ENCODE measurements around the gene GABRG3.

Gene GABRG3

GRCh38 chr15:26970712-26971210 is at the start of gene GABRG3:
GABRG3 (plus strand) TSS chr15:26971181.
- no peak for DNase-seq (ENCODE audit: low read depth, low spot score)

GRCh38 chr15:26921433-26921832 is 49.5 kb upstream of the GABRG3 start:
- DNase-seq (ENCODE audit: low read depth, low spot score), result no peak

- DNase-seq (ENCODE audit: low read depth, low spot score), result no peak
These were observed 44.9 kb upstream of the GABRG3 start for GRCh38 chr15:26926081-26926480.

GRCh38 chr15:26928051-26928450 is 42.9 kb upstream of the GABRG3 start:
- no peak for DNase-seq (ENCODE audit: low read depth, low spot score)

- DNase-seq (ENCODE audit: low read depth, low spot score), result no peak
These were observed 41.4 kb upstream of the GABRG3 start for GRCh38 chr15:26929588-26929987.

GRCh38 chr15:26934848-26935247 is 36.1 kb upstream of the GABRG3 start:
- DNase-seq (ENCODE audit: low read depth, low spot score), result no peak

- DNase-seq (ENCODE audit: low read depth, low spot score), result no peak
These were observed 35.7 kb upstream of the GABRG3 start for GRCh38 chr15:26935322-26935721.

GRCh38 chr15:26936502-26936901 is 34.5 kb upstream of the GABRG3 start:
- no peak for DNase-seq (ENCODE audit: low read depth, low spot score)

GRCh38 chr15:26937134-26937533 is 33.8 kb upstream of the GABRG3 start:
- no peak for DNase-seq (ENCODE audit: low read depth, low spot score)

- DNase-seq (ENCODE audit: low read depth, low spot score), result no peak
These were observed 31.6 kb upstream of the GABRG3 start for GRCh38 chr15:26939398-26939797.

GRCh38 chr15:26941489-26941888 is 29.5 kb upstream of the GABRG3 start:
- DNase-seq (ENCODE audit: low read depth, low spot score), result no peak

- no peak for DNase-seq (ENCODE audit: low read depth, low spot score)
These were observed 27.1 kb upstream of the GABRG3 start for GRCh38 chr15:26943866-26944265.

GRCh38 chr15:26945046-26945445 is 25.9 kb upstream of the GABRG3 start:
- DNase-seq (ENCODE audit: low read depth, low spot score), result no peak

GRCh38 chr15:26950001-26950400 is 21.0 kb upstream of the GABRG3 start:
- DNase-seq (ENCODE audit: low read depth, low spot score), result no peak

GRCh38 chr15:26954403-26954802 is 16.6 kb upstream of the GABRG3 start:
- no peak for DNase-seq (ENCODE audit: low read depth, low spot score)

- DNase-seq (ENCODE audit: low read depth, low spot score), result no peak
These were observed 3.2 kb upstream of the GABRG3 start for GRCh38 chr15:26967719-26968269.

GRCh38 chr15:26968806-26969205 is 2.2 kb upstream of the GABRG3 start:
- DNase-seq (ENCODE audit: low read depth, low spot score), result no peak

GRCh38 chr15:26971271-26972018 is 464 bp downstream of the GABRG3 start:
- DNase-seq (ENCODE audit: low read depth, low spot score), result no peak

GRCh38 chr15:26972636-26973035 is 1.7 kb downstream of the GABRG3 start:
- DNase-seq (ENCODE audit: low read depth, low spot score), result no peak

- no peak for DNase-seq (ENCODE audit: low read depth, low spot score)
These were observed 3.3 kb downstream of the GABRG3 start for GRCh38 chr15:26974120-26974780.

- DNase-seq (ENCODE audit: low read depth, low spot score), result no peak
These were observed 10.5 kb downstream of the GABRG3 start for GRCh38 chr15:26981492-26981891.

GRCh38 chr15:26983822-26984221 is 12.8 kb downstream of the GABRG3 start:
- no peak for DNase-seq (ENCODE audit: low read depth, low spot score)

GRCh38 chr15:26985050-26985449 is 14.1 kb downstream of the GABRG3 start:
- no peak for DNase-seq (ENCODE audit: low read depth, low spot score)

Data from brain pericyte (primary cell).